Stomach (tissue), 9 donors: ENCODE data around the gene SYNDIG1. TPM values are rescaled to one million over a fixed set of nuclear protein-coding genes. Genes with fewer than 3 reads are reported as not detected.

Experiments used
- DNase-seq, 2 donors: peaks; one replicate each; pipeline versions ENCODE4 v3.0.0 to v3.0.0-alpha.2; 2013 to 2019
- H3K27ac ChIP-seq, 5 donors: fragments of 200-600 bp in 4 of 5; sonication (generic) in 4 of 5; one replicate each; pipeline ENCODE4 v1.5.1; 2013 to 2019; ENCODE audit warnings: mild to moderate bottlenecking in 1 of 5, moderate library complexity in 1 of 5
- H3K27me3 ChIP-seq, 3 donors: fragments of 200-600 bp; sonication (generic); one replicate each; pipeline ENCODE4 v1.5.1; 2017 to 2019; ENCODE audit warnings: mixed run types in 1 of 3
- H3K36me3 ChIP-seq, 4 donors: fragments of 200-600 bp; sonication (generic); 1 replicate in 3 of 4; 2 replicates in 1 of 4; pipeline ENCODE4 v1.5.1; 2016 to 2019
- H3K4me1 ChIP-seq, 4 donors: fragments of 200-600 bp; sonication (generic); one replicate each; pipeline ENCODE4 v1.5.1; 2016 to 2019
- H3K4me3 ChIP-seq, 4 donors: fragments of 200-600 bp; sonication (generic) in 3 of 4; one replicate each; pipeline ENCODE4 v1.5.1; 2016 to 2019; ENCODE audit warnings: mild to moderate bottlenecking in 1 of 4
- H3K9me3 ChIP-seq, 4 donors: fragments of 200-600 bp; sonication (generic); one replicate each; pipeline ENCODE4 v1.5.1; 2016 to 2019
- CTCF ChIP-seq, 7 experiments: fragments of 450-650 bp in 4 of 7; fragments of 200-600 bp in 3 of 7; sonication (generic) in 3 of 7; IDR thresholded peaks; one replicate each; pipeline ENCODE4 v1.5.1; 2016 to 2019; ENCODE audit warnings: antibody characterized with exemption in 7 of 7, control low read depth in 2 of 7, mild to moderate bottlenecking in 1 of 7
- EP300 ChIP-seq: sonication (generic); formaldehyde crosslinking; IDR thresholded peaks from one replicate; pipeline ENCODE4 v1.6.1; 2017; ENCODE audit warnings: antibody characterized with exemption
- POLR2A ChIP-seq, 4 donors: fragments of 450-650 bp; IDR thresholded peaks; one replicate each; pipeline ENCODE4 v1.6.1; 2016; ENCODE audit warnings: antibody characterized with exemption in 4 of 4, control low read depth in 2 of 4, mild to moderate bottlenecking in 1 of 4, moderate library complexity in 1 of 4
- POLR2AphosphoS5 ChIP-seq, 3 donors: sonication (generic); formaldehyde crosslinking; IDR thresholded peaks; one replicate each; pipeline ENCODE4 v1.6.1; 2016; ENCODE audit warnings: antibody characterized with exemption in 3 of 3
- WGBS, 5 donors: extraction: QIAGEN DNeasy Blood & Tissue Kit in 3 of 5; methylation state at CpG; one replicate each; pipeline versions ENCODE4 v1.1.5 to v1.1.7; 2013 to 2018; 5-methylcytosine and 5-hydroxymethylcytosine counted together
- intact Hi-C: fragments of 100-400 bp; cut with DNase I; formaldehyde crosslinking; loops from one replicate; pipeline ENCODE4 v1.15.1; 2023; ENCODE audit warnings: low total_unique reads
- polyA plus RNA-seq, 3 donors: library from polyadenylated mRNA; stranded (reverse); fragments of 200-250 nt; gene quantifications; one replicate each; pipeline ENCODE4 v1.2.3, GENCODE V29; 2013
- total RNA-seq, 5 donors: library from RNA; depleted of rRNA; stranded (reverse); fragments of >200 nt; gene quantifications; one replicate each; pipeline versions ENCODE4 v1.1.0 to v1.2.3, GENCODE V29; 2014 to 2016
- donor health status: healthy with polysubstance abuse.
- donor health status: Bipolar disorder and iron deficiency.
- donor health status: healthy.

The SYNDIG1 gene
- total and polyA plus RNA-seq, 8 donors: 0.29 to 2.0 (median 0.89) TPM; not detected in 4

- Histone ChIP-seq H3K4me3 (no peak overlapping the region), H3K27ac (no peak overlapping the region), H3K4me1 (peaks cover 0 to 4% (median 2%) of the 10 kb centered on the region in 4 donors), H3K27me3 (no peaks in the 10 kb centered on the region), H3K9me3 (no peaks in the 10 kb centered on the region), H3K36me3 (no peaks in the 10 kb centered on the region)
- DNase-seq: no peak
- intact Hi-C loops: no loop called here
- WGBS, 5 donors: 93 to 98% (median 96%) methylated on average over 4 of the region's 4 CpGs
- no peak for TF ChIP-seq CTCF (IDR thresholded peaks at IDR 0.05)
- no peak for TF ChIP-seq POLR2AphosphoS5 (IDR thresholded peaks at IDR 0.05)
- TF ChIP-seq EP300: no peak
- TF ChIP-seq POLR2A (IDR thresholded peaks at IDR 0.05): no peak
Observed at GRCh38 chr20:24493181-24493580, 23.8 kb downstream of the SYNDIG1 start.

GRCh38 chr20:24493661-24494459 is 24.4 kb downstream of the SYNDIG1 start:
- intact Hi-C loops: no loop called here
- no peak overlapping the region for H3K27ac ChIP-seq
- 87 to 93% (median 91%) methylated on average over 23 of the region's 23 CpGs for WGBS, 5 donors
- H3K36me3 ChIP-seq: no peaks in the 10 kb centered on the region
- no peaks in the 10 kb centered on the region for H3K27me3 ChIP-seq
- peaks cover 0 to 4% (median 2%) of the 10 kb centered on the region in 4 donors for H3K4me1 ChIP-seq
- H3K4me3 ChIP-seq: no peak overlapping the region
- no peak for DNase-seq
- TF ChIP-seq POLR2AphosphoS5 (IDR thresholded peaks at IDR 0.05): no peak
- no peaks in the 10 kb centered on the region for H3K9me3 ChIP-seq

GRCh38 chr20:24494460-24494920 is 25.1 kb downstream of the SYNDIG1 start:
- H3K27ac ChIP-seq: no peak overlapping the region
- H3K4me1 ChIP-seq: peaks cover 0 to 4% (median 2%) of the 10 kb centered on the region in 4 donors
- 84 to 90% (median 86%) methylated on average over 6 to 7 of the region's 7 CpGs for WGBS, 5 donors
- no peak for DNase-seq
- intact Hi-C loops: no loop called here
- H3K36me3 ChIP-seq: no peaks in the 10 kb centered on the region
- H3K27me3 ChIP-seq: no peaks in the 10 kb centered on the region
- no peaks in the 10 kb centered on the region for H3K9me3 ChIP-seq
- no peak overlapping the region for H3K4me3 ChIP-seq
- no peak for TF ChIP-seq CTCF (IDR thresholded peaks at IDR 0.05)
- no peak for TF ChIP-seq EP300
- no peak for TF ChIP-seq POLR2A (IDR thresholded peaks at IDR 0.05)
- no peak for TF ChIP-seq POLR2AphosphoS5 (IDR thresholded peaks at IDR 0.05)

GRCh38 chr20:24495266-24495665 is 25.8 kb downstream of the SYNDIG1 start:
- TF ChIP-seq CTCF (IDR thresholded peaks at IDR 0.05): no peak
- TF ChIP-seq POLR2AphosphoS5 (IDR thresholded peaks at IDR 0.05): no peak
- no peak for TF ChIP-seq EP300
- no peak for TF ChIP-seq POLR2A (IDR thresholded peaks at IDR 0.05)
- H3K4me3 ChIP-seq: no peak overlapping the region
- no peaks in the 10 kb centered on the region for H3K27me3 ChIP-seq
- WGBS, 5 donors: 88 to 96% (median 93%) methylated on average over 7 to 8 of the region's 8 CpGs
- intact Hi-C loops: no loop called here
- no peaks in the 10 kb centered on the region for H3K9me3 ChIP-seq
- no peak for DNase-seq
- no peaks in the 10 kb centered on the region for H3K36me3 ChIP-seq
- peaks cover 0 to 4% (median 2%) of the 10 kb centered on the region in 4 donors for H3K4me1 ChIP-seq
- H3K27ac ChIP-seq: no peak overlapping the region

GRCh38 chr20:24497851-24498250 is 28.4 kb downstream of the SYNDIG1 start:
- peak; percentile 64 to 88 for DNase-seq
- no peaks in the 10 kb centered on the region for H3K36me3 ChIP-seq
- H3K27ac ChIP-seq: no peak overlapping the region
- H3K27me3 ChIP-seq: no peaks in the 10 kb centered on the region
- intact Hi-C loops: no loop called here
- no peak for TF ChIP-seq CTCF (IDR thresholded peaks at IDR 0.05)
- no peak for TF ChIP-seq POLR2A (IDR thresholded peaks at IDR 0.05)
- no peak for TF ChIP-seq EP300
- TF ChIP-seq POLR2AphosphoS5 (IDR thresholded peaks at IDR 0.05): no peak
- H3K9me3 ChIP-seq: no peaks in the 10 kb centered on the region
- peaks cover 0 to 4% (median 2%) of the 10 kb centered on the region in 4 donors for H3K4me1 ChIP-seq
- WGBS, 5 donors: 26 to 38% (median 31%) methylated on average over 2 of the region's 2 CpGs
- H3K4me3 ChIP-seq: no peak overlapping the region
